ENCODE data around the gene TRIM14.

Gene TRIM14

GRCh38 chr9:98135938-98136337, 16.9 kb upstream of the TRIM14 start:
- Mint-ChIP-seq H3K27ac (no peak overlapping the region), H3K4me1 (peaks cover 5% of the 10 kb centered on the region), H3K4me3 (no peak overlapping the region), H3K9me3 (no peaks in the 10 kb centered on the region), H3K27me3 (ENCODE audit: low read depth, poor library complexity) (peaks cover 10% of the 10 kb centered on the region), H3K36me3 (ENCODE audit: low read depth) (no peaks in the 10 kb centered on the region)
- no peak for DNase-seq
- TF ChIP-seq CTCF (IDR thresholded peaks at IDR 0.05), result no peak

GRCh38 chr9:98135558-98135934, 16.5 kb upstream of the TRIM14 start:
- Mint-ChIP-seq H3K4me1 (peaks cover 5% of the 10 kb centered on the region), H3K27me3 (ENCODE audit: low read depth, poor library complexity) (peaks cover 10% of the 10 kb centered on the region), H3K27ac (no peak overlapping the region), H3K4me3 (no peak overlapping the region), H3K9me3 (no peaks in the 10 kb centered on the region), H3K36me3 (ENCODE audit: low read depth) (no peaks in the 10 kb centered on the region)
- no peak for DNase-seq
- no peak for TF ChIP-seq CTCF (IDR thresholded peaks at IDR 0.05)

GRCh38 chr9:98134702-98135557, 15.9 kb upstream of the TRIM14 start:
- Mint-ChIP-seq H3K4me1 (peaks cover 5% of the 10 kb centered on the region), H3K27me3 (ENCODE audit: low read depth, poor library complexity) (peaks cover 10% of the 10 kb centered on the region), H3K36me3 (ENCODE audit: low read depth) (no peaks in the 10 kb centered on the region), H3K4me3 (no peak overlapping the region), H3K9me3 (no peaks in the 10 kb centered on the region), H3K27ac (no peak overlapping the region)
- no peak for TF ChIP-seq CTCF (IDR thresholded peaks at IDR 0.05)
- DNase-seq, result no peak

GRCh38 chr9:98132806-98133631, 14.0 kb upstream of the TRIM14 start:
- no peak overlapping the region for H3K4me3 Mint-ChIP-seq
- DNase-seq, result no peak
- no peaks in the 10 kb centered on the region for H3K9me3 Mint-ChIP-seq
- H3K27ac Mint-ChIP-seq, result no peak overlapping the region
- TF ChIP-seq CTCF (IDR thresholded peaks at IDR 0.05), result no peak
- peaks cover 5% of the 10 kb centered on the region for H3K4me1 Mint-ChIP-seq
- peaks cover 10% of the 10 kb centered on the region for H3K27me3 Mint-ChIP-seq (ENCODE audit: low read depth, poor library complexity)
- no peaks in the 10 kb centered on the region for H3K36me3 Mint-ChIP-seq (ENCODE audit: low read depth)

- no peak overlapping the region for H3K27ac Mint-ChIP-seq
- DNase-seq, result no peak
- H3K9me3 Mint-ChIP-seq, result no peaks in the 10 kb centered on the region
- peaks cover 10% of the 10 kb centered on the region for H3K27me3 Mint-ChIP-seq (ENCODE audit: low read depth, poor library complexity)
- H3K4me1 Mint-ChIP-seq, result peaks cover 5% of the 10 kb centered on the region
- no peak overlapping the region for H3K4me3 Mint-ChIP-seq
- TF ChIP-seq CTCF (IDR thresholded peaks at IDR 0.05), result no peak
- no peaks in the 10 kb centered on the region for H3K36me3 Mint-ChIP-seq (ENCODE audit: low read depth)
These were observed 13.1 kb upstream of the TRIM14 start for GRCh38 chr9:98132158-98132557.
